NCI-H1694 treated with DMSO at 0.1 percent for 48 hours (cell line): ENCODE measurements around the gene GCNA.

ENCODE experiments used
- DNase-seq: peaks from one replicate; lab custom pipeline; 2025; lab: John Stamatoyannopoulos, UW

The GCNA gene, protein sequence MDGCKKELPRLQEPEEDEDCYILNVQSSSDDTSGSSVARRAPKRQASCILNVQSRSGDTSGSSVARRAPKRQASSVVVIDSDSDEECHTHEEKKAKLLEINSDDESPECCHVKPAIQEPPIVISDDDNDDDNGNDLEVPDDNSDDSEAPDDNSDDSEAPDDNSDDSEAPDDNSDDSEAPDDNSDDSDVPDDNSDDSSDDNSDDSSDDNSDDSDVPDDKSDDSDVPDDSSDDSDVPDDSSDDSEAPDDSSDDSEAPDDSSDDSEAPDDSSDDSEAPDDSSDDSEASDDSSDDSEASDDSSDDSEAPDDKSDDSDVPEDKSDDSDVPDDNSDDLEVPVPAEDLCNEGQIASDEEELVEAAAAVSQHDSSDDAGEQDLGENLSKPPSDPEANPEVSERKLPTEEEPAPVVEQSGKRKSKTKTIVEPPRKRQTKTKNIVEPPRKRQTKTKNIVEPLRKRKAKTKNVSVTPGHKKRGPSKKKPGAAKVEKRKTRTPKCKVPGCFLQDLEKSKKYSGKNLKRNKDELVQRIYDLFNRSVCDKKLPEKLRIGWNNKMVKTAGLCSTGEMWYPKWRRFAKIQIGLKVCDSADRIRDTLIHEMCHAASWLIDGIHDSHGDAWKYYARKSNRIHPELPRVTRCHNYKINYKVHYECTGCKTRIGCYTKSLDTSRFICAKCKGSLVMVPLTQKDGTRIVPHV

DNA sequence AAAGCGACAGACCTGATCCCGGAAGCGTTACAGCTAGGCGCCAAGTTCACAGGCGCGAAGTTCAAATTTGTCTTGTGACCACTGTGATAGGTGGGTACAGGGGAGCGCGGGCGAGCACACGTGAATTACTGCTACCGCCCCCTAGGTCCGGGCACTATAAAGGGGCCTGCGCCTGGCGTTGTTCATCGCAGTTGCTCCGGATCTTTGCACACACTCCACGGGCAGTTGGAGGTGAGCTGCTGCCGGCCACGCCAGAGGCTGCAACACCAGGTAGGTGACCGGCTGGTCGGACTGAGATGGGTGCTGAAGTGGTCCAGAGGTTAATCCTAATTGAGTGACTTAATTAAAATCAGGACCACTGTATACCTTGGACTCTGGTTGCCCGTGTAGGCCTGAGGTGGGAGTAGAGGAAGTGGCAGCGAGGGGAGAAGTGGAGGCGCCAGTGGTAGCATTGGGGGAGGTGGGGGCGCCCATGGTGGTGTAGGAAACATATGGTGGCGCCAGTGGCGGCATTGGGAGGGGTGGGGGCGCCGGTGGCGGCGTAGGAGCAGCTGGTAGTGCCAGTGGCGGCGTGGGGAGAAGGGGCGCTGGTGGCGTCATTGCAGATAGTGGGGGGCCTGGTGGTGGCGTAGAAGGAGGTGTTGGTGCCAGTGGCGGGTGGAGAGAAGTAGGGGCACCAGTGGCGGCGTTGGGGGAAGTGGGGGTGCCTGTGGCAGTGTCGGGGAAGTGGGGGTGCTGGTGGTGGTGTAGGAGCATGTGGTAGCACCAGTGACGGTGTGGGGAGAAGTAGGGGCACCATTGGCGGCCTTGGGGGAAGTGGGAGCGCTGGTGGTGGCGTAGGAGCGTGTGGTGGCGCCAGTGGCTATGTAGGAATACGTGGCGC lies at the start of gene GCNA:
GCNA (plus strand) TSS at position 185 of the 883 bp plus-strand sequence. CDS start 2,385 bp downstream, outside the sequence.
- no peak for DNase-seq

DNA sequence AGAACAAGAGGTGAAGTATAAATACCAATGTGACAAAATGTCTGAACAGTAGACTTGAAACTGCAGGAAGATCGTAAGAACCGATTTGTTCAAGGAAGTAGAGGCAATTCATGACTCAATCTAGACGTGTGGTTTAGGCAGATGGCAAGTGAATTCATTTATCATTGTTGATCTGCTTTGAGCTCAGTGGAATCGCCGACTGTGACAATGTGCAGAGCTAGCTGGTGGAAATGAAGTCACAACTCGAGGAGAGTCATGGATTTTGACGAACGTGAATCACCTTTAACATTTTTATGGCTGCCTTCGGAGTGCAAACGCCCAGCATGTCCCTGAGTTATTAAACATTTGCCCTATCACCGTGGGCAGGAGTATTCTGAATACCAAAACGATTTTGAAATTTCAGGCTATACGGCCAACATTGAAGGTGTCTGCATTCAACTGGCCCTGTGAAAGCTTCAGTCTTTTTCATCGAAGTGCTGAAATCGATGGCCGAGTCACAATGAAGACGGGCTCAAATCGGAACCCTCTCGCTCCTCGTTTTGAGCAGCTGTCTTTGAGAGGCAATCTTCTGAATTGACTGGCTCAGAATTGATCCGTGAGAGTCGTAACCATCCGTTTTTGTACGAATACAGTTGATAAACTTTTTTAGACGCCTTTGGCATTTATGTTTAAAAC lies 46.0 kb upstream of the GCNA start:
- no peak for DNase-seq

DNA sequence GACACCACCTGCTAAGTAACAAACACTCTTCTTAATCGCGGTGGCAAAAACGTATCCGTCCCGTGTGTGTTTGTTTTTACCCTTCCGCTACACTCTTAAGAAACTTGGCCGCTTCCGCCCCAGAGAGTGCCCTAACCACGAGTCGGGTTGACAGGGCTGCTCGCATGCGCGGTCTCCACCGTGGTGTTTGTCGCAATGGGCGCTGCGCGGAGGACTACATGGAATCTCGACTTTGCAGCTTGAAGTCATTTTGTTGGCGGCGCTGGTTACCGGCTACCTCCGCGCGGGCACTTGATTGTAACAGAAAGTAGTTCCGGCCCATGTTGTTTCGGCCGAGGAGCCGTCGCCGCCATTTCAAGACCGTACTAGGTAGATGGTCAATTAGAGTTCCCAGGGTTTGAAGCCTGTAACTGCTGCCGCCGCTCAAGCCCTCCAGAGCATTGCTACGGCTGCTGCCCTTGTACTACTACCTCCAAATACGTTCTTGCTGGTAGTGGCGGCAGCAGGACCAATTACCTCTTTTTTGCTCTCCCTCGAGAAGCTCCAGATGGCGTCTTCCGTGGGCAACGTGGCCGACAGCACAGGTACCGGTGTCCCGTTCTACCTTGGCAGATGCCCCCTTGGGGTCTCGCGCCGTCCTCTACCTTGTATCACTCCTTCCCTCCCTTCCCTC lies 45.3 kb upstream of the GCNA start, which contains the start of gene OGT:
OGT (plus strand) TSS at position 352 of the 673 bp plus-strand sequence; CDS start at position 548, 196 bp downstream.
- DNase-seq = peak; percentile 93

DNA sequence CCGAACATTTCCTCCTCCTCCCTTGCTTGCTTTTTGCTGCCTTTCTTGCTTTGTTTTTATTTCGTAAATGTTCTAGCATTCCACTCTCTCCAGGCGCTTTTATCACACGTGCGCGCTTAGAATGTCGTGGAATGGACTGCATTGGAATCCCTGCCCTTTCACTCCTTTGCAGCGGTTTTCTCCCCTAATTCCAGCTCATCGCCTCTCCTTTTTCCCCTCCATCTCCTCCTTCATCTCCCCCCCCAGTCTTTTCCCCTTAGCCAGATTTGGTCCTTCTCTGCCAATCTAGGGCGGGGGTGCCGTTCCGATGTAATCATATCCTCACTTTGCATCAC lies 44.8 kb upstream of the GCNA start:
- DNase-seq = no peak

DNA sequence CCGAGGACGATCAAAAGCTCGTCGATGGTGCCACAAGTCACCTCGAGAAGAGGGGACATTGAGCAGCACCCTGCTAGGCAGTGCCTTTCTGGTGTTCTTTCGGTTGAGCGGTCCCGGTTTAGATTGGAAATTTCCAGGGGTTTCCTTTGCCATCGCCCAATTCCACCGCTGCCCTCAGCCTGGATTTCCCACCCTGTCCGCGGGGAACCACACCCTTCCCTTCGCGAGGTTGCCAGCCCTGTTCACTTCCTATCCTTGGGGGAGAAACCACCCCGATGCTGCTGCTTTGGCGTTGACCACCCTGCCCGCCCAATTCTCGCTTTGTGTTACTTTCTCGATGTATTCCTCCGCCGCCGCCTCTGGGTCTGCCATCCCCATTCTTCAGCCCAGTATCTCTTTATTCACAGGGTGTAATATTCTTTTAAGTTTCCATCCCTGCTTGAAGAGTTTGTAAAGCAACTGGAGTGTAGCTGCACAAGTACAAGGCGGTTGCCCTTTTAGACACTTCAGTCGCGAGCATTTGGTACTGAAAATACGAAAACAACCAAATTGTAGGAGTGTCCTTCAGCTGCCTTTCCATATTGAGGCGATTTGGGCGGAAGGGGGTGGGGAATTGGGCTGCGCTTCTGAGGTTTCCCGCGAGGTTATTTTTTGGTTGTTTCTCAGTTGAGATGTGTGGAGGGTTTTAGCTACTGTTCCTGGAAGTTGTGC lies 44.2 kb upstream of the GCNA start:
- peak; percentile 30 for DNase-seq

DNA sequence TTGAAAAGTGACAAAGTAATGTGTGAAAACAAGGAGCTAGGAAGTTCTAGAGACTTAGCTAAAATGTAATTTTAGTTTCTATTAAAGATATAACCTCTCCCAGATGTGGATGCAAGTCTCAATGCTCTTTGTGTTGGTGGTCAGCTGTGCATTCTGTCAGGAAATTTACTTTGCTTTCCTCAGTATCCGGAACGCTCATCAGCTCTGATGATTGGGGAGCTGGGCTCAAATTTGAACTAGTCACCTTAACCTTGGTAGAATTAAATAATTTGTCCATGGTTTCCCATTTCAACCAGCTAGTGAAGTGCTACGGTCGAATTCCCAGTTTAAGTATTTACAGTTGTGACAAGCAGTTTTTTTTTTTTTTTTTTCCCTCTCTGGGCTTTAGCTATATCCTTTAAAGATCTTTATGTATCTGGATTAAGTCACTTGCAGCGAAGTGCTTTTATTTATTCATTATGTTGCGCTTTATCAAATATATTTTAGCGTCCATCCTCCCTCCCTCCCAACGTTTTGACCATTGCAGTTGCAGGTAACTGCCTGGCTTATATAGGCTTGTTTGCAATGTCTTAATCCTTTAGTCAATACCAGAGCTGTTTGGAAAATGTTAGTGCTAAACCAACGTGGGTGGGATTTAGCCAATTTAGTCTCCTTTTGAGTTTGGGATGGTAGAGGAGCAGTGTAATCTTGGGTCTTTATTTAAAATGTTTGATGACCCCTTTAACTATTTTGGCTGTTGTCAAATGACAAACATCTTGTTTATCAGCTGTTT lies 43.3 kb upstream of the GCNA start:
- no peak for DNase-seq

DNA sequence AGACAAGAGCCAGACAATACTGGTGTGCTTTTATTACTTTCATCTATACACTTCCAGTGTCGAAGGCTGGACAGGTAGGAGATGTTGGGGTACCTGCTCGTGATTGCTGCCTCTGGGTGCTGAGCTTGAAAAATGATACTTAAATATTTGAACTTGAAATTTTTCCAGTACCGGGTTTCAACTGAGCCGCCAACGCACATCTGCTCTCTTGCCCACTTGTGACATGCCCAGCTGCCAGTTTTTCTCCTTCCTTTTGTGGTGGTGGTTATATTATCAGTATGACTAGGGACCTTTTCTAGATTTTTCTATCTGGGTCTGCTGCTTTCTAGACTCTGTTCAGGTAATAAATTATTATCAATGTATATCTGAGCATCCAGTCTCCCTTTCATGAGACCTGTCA lies 42.0 kb upstream of the GCNA start:
- no peak for DNase-seq

DNA sequence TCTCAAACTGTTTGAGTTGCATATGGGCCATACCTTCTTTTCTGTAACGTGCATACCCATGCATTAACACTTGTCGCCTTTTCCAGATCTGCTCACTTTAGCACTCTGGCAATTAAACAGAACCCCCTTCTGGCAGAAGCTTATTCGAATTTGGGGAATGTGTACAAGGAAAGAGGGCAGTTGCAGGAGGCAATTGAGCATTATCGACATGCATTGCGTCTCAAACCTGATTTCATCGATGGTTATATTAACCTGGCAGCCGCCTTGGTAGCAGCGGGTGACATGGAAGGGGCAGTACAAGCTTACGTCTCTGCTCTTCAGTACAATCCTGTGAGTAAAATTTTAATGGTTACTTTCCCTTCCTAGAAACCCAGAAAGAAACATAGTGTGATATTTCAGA lies 40.5 kb upstream of the GCNA start:
- DNase-seq = no peak

DNA sequence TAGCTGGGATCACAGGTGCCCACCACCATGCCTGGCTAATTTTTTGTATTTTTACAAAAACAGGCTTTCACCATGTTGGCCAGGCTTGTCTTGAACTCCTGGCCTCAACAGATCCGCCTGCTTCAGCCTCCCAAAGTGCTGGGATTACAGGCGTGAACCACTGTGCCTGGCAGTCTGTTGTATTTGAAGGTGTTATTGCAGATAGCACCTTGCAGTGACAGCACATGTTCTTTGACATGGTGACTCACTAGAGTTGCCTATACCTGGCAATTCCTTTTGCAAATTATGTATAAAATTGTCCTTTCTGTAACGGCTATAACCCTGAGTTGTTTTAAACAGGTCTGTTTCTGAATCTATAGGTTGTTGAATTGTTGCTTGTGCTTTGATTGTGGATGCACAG lies 37.4 kb upstream of the GCNA start:
- DNase-seq = no peak

DNA sequence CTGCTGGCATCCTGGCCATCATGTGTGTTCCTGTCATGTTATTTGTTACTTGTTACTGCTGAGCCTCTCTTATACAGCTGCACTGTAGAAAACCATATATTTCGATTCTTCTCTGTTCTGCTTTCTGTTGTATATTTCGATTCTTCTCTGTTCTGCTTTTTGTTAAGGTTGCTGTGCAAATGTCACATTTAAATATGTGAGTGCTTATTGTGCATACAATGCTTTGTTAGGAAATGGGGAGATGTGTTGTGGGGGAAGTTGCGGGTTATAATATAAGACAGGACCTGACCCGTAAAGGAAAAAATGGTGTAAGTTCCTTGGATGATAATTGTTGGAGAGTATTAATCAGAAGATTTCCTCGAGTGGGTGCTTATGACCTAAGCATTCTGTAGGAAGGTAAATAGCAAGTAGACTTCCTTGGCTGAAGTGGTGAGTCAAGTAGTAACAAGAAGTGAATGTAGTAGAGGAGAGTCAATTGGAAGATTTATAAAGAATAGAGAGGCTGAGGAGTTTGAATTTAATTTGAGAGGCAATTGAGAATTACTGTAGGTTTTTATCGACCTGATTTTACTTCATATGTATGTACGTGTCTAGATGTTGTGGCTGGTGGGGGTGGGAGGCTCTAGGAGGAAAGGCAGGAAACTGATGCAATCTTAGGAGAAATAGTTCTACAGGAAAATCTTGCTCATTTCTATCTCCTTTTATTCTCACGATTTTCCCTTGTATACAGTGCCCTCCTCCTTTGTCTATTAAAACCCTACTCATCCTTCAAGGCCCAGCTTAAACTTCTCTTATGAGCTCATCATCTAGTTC lies 36.8 kb upstream of the GCNA start:
- DNase-seq = no peak

DNA sequence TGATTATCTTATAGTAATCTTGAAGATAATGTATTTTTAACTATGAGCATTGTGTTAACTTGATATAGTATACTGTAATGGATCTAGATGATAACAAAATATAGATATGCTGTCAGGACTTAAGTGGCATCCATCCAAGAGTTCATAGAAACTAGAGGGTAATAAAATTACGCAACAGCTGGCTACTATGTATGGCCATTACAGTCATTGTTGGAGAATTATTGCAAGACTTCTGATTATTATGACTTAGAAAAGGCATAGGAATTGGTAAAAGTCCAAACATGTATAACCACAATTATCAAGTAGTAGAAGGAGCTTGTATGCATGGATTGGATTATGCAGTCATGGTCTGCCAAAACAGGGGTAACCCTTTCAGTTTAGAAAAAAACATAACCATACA lies 35.8 kb upstream of the GCNA start:
- no peak for DNase-seq

DNA sequence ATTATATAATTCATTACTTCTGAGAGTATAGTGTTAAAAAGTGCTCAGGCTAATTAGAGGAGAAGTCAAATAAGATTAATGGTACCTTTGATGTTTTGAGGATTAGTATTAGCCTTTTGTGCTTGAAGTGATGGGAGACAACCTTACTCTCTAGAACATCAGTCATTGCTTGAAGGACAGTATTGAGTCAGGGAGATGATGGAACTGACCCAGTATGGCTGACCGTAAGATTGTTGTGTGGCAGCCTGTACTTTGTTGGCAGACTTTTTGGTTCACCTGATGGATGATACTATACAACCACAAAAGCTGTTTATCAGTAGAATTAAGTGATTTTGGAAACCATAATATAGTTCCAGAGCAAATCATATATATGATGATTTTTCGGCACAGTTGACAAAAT lies 35.4 kb upstream of the GCNA start:
- no peak for DNase-seq

DNA sequence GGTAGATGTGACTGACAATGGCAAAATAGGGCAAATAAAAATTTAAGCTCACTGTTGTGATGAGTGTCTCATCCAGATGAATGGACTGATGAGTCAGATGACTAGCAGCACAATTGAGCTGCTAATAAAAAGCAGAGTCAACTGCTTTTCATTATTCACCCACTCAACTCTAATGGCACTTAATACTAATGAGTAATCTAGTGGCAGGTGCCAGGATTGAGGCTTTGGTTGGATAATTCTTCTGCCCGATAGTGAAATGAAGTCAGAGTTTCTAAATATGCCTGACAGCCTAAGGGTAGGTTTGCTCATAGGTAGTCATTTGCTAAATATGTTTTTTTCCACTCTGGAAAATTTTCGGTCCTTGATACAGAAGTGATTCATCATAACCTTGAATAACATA lies 34.9 kb upstream of the GCNA start:
- DNase-seq = no peak

DNA sequence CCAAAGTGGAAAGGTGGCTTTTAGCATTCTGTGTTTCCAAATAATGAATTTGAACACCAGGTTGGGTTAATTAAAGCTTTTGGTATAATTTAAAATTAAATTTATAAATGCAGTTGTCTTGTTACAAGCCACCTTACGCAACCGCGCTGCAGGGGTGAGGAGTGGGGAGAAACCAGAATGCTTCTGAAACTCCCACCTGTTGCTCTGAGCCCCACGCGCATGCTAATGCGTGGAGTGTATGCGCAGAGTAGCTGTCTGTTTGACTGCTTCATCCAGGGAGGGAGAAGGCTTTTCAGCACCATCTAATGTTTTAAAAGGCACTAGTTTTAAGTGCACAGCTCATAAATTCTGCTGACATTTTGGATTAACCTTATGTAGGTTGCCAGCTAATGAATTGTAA lies 32.9 kb upstream of the GCNA start:
- no peak for DNase-seq

DNA sequence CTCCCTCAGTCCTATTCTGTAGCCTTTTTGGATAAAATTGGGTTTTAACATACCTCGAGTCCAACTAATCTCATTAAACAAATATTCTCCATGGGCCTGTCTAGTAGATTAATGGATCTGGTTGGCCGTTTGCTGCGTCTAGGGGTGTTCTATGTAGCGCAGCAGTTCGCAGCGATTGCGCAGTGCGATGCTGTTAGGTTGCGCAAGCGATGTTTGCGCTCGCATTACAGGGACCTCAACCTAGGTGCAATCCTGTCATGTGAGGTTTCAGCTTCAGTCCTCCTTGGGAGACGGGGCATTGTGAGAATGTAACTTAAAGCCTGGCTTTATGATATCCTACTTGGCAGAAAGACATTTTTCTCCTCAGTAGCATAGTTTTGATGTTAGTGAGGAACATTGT lies 31.4 kb upstream of the GCNA start:
- DNase-seq = no peak

DNA sequence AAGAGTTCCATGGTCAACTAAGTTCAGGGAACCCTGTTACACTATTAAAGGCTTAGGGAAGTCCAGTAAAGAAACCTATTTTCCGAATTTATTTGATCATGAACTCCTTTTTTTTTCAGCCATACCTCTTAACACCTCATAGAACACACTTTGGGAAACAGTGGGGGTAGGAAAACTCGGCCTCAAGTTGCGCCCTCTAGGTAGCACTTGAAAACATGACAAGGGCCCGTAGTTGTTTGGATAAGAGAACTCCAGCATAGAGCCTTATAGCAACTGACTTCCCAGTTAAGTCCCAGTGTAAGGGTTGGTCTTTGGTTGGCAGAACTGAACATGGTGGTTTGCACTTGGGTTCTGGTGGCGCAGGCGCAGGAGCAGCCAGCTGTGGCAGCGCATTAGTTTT lies 30.9 kb upstream of the GCNA start:
- no peak for DNase-seq

DNA sequence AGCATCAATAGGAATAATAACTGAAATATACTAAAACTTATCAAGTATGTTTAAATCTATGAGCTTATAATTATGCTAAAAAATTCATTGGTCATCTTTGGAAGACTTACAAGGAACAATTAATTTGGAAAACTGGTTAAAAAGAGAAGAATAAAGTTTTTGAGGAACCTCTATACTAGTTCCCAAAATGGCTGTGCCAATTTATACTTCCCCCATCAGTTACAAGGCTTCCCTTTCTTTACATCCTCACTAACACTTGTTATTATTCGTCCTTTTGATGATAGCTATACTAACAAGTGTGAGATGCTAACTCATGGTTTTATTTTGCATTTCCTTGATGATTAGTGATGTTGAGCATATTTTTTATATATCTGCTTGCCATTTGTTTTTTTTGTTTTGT lies 28.3 kb upstream of the GCNA start:
- DNase-seq = no peak

DNA sequence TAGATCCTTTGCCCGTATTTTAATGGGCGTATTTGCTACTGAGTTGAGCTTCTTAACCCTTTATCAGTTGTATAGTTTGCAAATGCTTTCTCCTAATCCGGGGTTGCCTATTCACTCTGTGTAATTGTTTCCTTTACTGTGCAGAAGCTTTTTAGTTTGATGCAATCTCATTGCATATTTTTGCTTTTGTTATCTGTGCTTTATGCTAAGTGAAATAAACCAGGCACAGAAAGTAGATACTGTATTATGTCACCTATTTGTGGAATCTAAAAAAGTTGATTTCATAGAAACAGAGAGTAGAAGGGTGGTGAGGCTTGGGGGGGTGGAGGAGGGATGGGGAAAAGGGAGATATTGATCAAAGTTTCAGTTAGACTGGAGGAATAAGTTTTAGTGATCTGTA lies 27.7 kb upstream of the GCNA start:
- no peak for DNase-seq

DNA sequence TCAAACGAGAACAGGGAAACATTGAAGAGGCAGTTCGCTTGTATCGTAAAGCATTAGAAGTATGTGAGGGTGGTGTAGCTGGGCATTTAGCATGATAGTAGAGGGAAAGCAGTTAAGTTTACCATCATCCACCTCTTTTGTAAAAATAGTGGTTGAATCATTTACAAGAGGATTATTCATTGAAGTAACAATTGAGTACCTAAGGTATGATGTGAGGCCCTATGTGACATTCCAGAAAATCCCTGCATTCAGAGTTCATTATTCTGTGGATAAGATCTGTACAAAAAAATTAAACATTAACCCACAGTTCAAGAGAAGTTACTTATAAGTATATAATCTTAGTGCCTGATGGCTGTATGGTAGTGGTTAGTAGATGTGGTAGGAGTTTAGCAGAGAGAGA lies 22.2 kb upstream of the GCNA start:
- no peak for DNase-seq
